GM12878 (cell line): ENCODE results near the gene MTAP.

Experiments
- BCL11A ChIP-seq: IDR thresholded peaks from 2 replicates; pipeline ENCODE4 v1.6.1; 2011; ENCODE audit warnings: low read depth, low read length
- TF ChIP-seq, protein P1 (sequence below): IDR thresholded peaks from 2 replicates; pipeline ENCODE4 v1.6.1; 2012; ENCODE audit warnings: low read depth, low read length, improper control_type of control experiment
- TF ChIP-seq, protein P2 (sequence below), 3 experiments: IDR thresholded peaks in 2 of 3; conservative IDR thresholded peaks in 1 of 3; 2 replicates each; pipeline ENCODE4 v1.5.1; 2011; ENCODE audit warnings: low read depth in 3 of 3, low read length in 3 of 3, mild to moderate bottlenecking in 3 of 3, control low read depth in 2 of 3, moderate library complexity in 2 of 3, inconsistent platforms in 1 of 3, mixed read lengths in 1 of 3; ENCODE audit not compliant: control insufficient read depth in 2 of 3, insufficient read depth in 1 of 3; ENCODE audit errors: extremely low read depth in 1 of 3

DNA sequence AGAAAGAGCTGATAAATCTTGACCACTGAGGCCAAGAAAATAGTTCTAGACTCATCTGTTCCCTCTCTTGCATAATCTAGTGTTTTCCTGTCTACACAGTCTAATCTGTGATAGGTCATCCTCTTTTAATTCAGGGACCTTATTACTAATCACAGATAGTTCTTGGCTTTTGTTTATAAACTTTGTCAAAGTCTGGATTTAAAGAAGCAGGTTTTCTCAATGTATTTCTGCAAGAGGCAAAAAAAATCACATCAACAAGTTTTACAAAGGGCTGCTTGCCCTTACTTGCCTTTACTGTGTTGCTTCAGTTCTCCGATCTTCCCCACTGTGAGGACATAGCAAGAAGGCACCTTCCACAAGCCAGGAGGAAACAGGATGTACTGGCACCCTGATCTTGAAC lies 43.9 kb upstream of the MTAP start:
- TF ChIP-seq, protein P1, sequence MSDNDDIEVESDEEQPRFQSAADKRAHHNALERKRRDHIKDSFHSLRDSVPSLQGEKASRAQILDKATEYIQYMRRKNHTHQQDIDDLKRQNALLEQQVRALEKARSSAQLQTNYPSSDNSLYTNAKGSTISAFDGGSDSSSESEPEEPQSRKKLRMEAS: no peak
- TF ChIP-seq BCL11A: no peak
- TF ChIP-seq, protein P2, sequence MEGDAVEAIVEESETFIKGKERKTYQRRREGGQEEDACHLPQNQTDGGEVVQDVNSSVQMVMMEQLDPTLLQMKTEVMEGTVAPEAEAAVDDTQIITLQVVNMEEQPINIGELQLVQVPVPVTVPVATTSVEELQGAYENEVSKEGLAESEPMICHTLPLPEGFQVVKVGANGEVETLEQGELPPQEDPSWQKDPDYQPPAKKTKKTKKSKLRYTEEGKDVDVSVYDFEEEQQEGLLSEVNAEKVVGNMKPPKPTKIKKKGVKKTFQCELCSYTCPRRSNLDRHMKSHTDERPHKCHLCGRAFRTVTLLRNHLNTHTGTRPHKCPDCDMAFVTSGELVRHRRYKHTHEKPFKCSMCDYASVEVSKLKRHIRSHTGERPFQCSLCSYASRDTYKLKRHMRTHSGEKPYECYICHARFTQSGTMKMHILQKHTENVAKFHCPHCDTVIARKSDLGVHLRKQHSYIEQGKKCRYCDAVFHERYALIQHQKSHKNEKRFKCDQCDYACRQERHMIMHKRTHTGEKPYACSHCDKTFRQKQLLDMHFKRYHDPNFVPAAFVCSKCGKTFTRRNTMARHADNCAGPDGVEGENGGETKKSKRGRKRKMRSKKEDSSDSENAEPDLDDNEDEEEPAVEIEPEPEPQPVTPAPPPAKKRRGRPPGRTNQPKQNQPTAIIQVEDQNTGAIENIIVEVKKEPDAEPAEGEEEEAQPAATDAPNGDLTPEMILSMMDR (IDR thresholded peaks at IDR 0.05 in 2 of 3, conservative IDR thresholded peaks at IDR 0.05 in 1 of 3; ENCODE audit: control insufficient read depth in 2 of 3, extremely low read depth in 1 of 3, insufficient read depth in 1 of 3, low read depth in 3 of 3, low read length in 3 of 3): no peak
